HCT116 (cell line): ENCODE data around the gene GOLGA3. TPM values are rescaled to one million over a fixed set of nuclear protein-coding genes. Genes with fewer than 3 reads are reported as not detected.
A peak's percentile ranks its signal among the peaks of the same experiment; 100 is the strongest.

Source experiments
- ATAC-seq: fragments of 200-7000 bp; cut with Tn5 transposase; 2 replicates; pipeline ENCODE4 v1.9.1; 2020; ENCODE audit warnings: mild to moderate bottlenecking, moderate library complexity
- BruUV-seq: library from RNA; stranded (reverse); fragments of 400-500 nt; replicated peaks from 2 replicates; lab custom pipeline; 2021; lab: Mats Ljungman, UMichigan
- CTCF ChIA-PET: fragments of 300-600 bp; sonication (Branson Sonifier 250); formaldehyde crosslinking; loops from one replicate; lab custom pipeline; 2021; ENCODE audit warnings: antibody characterized with exemption; lab: Charles Lee
- POLR2A ChIA-PET: fragments of 300-600, 350-600 bp; sonication (Branson Sonifier 250); formaldehyde crosslinking; loops from one replicate; lab custom pipeline; 2021; ENCODE audit warnings: antibody characterized with exemption; lab: Charles Lee
- RAD21 ChIA-PET, 2 experiments: fragments of 300-600 bp; sonication (Branson Sonifier 250); formaldehyde crosslinking; loops; one replicate each; lab custom pipeline; 2023; ENCODE audit warnings: low total read pairs in 2 of 2; ENCODE audit not compliant: uncharacterized antibody in 2 of 2, unreplicated experiment in 2 of 2, low non-redundant PET in 1 of 2; lab: Charles Lee
- DNase-seq: peaks from one replicate; pipeline ENCODE4 v3.0.0-alpha.2; 2010; ENCODE audit warnings: low read depth, low spot score
- H2AFZ ChIP-seq: fragments of 200-600 bp; shearing (Covaris generic), sonication (generic); 2 replicates; pipeline ENCODE4 v1.6.1; 2017; ENCODE audit warnings: low read depth, mixed run types, mixed read lengths, antibody characterized with exemption, low read length; ENCODE audit not compliant: poor library complexity, severe bottlenecking
- H3K27ac ChIP-seq: 2 replicates; pipeline ENCODE4 v1.5.1; 2012; ENCODE audit warnings: low read depth, low read length
- H3K27me3 ChIP-seq: fragments of 200-600 bp; sonication (generic); 2 replicates; pipeline ENCODE4 v1.6.1; 2016; ENCODE audit warnings: mixed run types, low read length, mixed read lengths; ENCODE audit not compliant: insufficient read depth
- H3K36me3 ChIP-seq, 2 experiments: fragments of 200-500 bp in 1 of 2; fragments of 200-600 bp in 1 of 2; sonication (Bioruptor generic) in 1 of 2; sonication (generic) in 1 of 2; 2 replicates each; pipeline versions ENCODE4 v1.5.1 to v1.6.1; 2014 to 2016; ENCODE audit warnings: low read length in 2 of 2, inconsistent platforms in 1 of 2, mixed read lengths in 1 of 2, mixed run types in 1 of 2; ENCODE audit not compliant: insufficient read depth in 2 of 2, control insufficient read depth in 1 of 2
- H3K4me1 ChIP-seq, 2 experiments: fragments of 200-600 bp in 1 of 2; sonication (generic) in 1 of 2; 2 replicates each; pipeline versions ENCODE4 v1.5.1 to v1.6.1; 2012 to 2017; ENCODE audit warnings: low read length in 2 of 2, inconsistent platforms in 1 of 2, mild to moderate bottlenecking in 1 of 2, mixed read lengths in 1 of 2, mixed run types in 1 of 2, moderate library complexity in 1 of 2; ENCODE audit not compliant: insufficient read depth in 2 of 2, control insufficient read depth in 1 of 2
- H3K4me2 ChIP-seq: fragments of 200-600 bp; sonication (generic); 2 replicates; pipeline ENCODE4 v1.6.1; 2017; ENCODE audit warnings: mixed run types, low read length, mixed read lengths
- H3K4me3 ChIP-seq, 2 experiments: fragments of 200-600 bp in 1 of 2; sonication (generic) in 1 of 2; replicated peaks in 1 of 2; 2 replicates each; pipeline ENCODE4 v1.5.1; 2011 to 2016; ENCODE audit warnings: low read length in 2 of 2, control low read depth in 1 of 2, low read depth in 1 of 2, mild to moderate bottlenecking in 1 of 2, mixed read lengths in 1 of 2, mixed run types in 1 of 2
- H3K79me2 ChIP-seq: fragments of 200-600 bp; sonication (generic); 2 replicates; pipeline ENCODE4 v1.6.1; 2017; ENCODE audit warnings: mild to moderate bottlenecking, mixed run types, low read length, moderate library complexity, mixed read lengths; ENCODE audit not compliant: insufficient read depth
- H3K9ac ChIP-seq: fragments of 200-600 bp; sonication (generic); 2 replicates; pipeline ENCODE4 v1.6.1; 2016; ENCODE audit warnings: low read length, mixed read lengths
- H3K9me2 ChIP-seq: fragments of 200-600 bp; sonication (generic), shearing (Covaris generic); 2 replicates; pipeline ENCODE4 v1.6.1; 2017; ENCODE audit warnings: mixed run types, mild to moderate bottlenecking, moderate library complexity; ENCODE audit not compliant: insufficient read depth
- H3K9me3 ChIP-seq, 2 experiments: fragments of 200-500 bp in 1 of 2; fragments of 200-600 bp in 1 of 2; sonication (Bioruptor generic) in 1 of 2; sonication (generic) in 1 of 2; 2 replicates each; pipeline ENCODE4 v1.6.1; 2014 to 2017; ENCODE audit warnings: low read length in 2 of 2, mixed read lengths in 2 of 2, inconsistent platforms in 1 of 2, low read depth in 1 of 2, mild to moderate bottlenecking in 1 of 2, mixed run types in 1 of 2, moderate library complexity in 1 of 2; ENCODE audit not compliant: control insufficient read depth in 1 of 2, insufficient read depth in 1 of 2
- H4K20me1 ChIP-seq: fragments of 200-600 bp; sonication (generic), shearing (Covaris generic); 2 replicates; pipeline ENCODE4 v1.6.1; 2017; ENCODE audit warnings: mixed run types, mild to moderate bottlenecking, moderate library complexity; ENCODE audit not compliant: insufficient read depth
- EGR1 ChIP-seq: IDR thresholded peaks from 2 replicates; pipeline ENCODE4 v1.6.1; 2012; ENCODE audit warnings: low read depth
- ELF1 ChIP-seq: IDR thresholded peaks from 2 replicates; pipeline ENCODE4 v1.6.1; 2012; ENCODE audit warnings: low read depth, borderline replicate concordance
- EZH2phosphoT487 ChIP-seq: fragments of 200-600 bp; IDR thresholded peaks from 2 replicates; pipeline ENCODE4 v1.6.1; 2018; ENCODE audit warnings: antibody characterized with exemption, borderline replicate concordance
- RAD21 ChIP-seq: IDR thresholded peaks from 2 replicates; pipeline ENCODE4 v1.6.1; 2012; ENCODE audit warnings: low read depth, mild to moderate bottlenecking
- SP1 ChIP-seq: IDR thresholded peaks from 2 replicates; pipeline ENCODE4 v1.6.1; 2012; ENCODE audit warnings: low read depth
- SRF ChIP-seq: IDR thresholded peaks from 2 replicates; pipeline ENCODE4 v1.6.1; 2012; ENCODE audit warnings: low read depth
- TCF7L2 ChIP-seq: IDR thresholded peaks from 2 replicates; pipeline ENCODE4 v1.7.0; 2011; ENCODE audit warnings: borderline replicate concordance, inconsistent platforms; ENCODE audit not compliant: insufficient read depth, insufficient read length; ENCODE audit errors: extremely low read depth
- YY1 ChIP-seq: IDR thresholded peaks from 2 replicates; pipeline ENCODE4 v1.6.1; 2011; ENCODE audit warnings: low read length, low read depth, moderate library complexity, mild to moderate bottlenecking; ENCODE audit not compliant: insufficient replicate concordance; ENCODE audit errors: extremely low read depth
- ZFX ChIP-seq: fragments of 450-650 bp; IDR thresholded peaks from 2 replicates; pipeline ENCODE4 v1.6.1; 2017
- ZNF274 ChIP-seq: fragments of 200-500 bp; sonication (Bioruptor generic); IDR thresholded peaks from 2 replicates; pipeline ENCODE4 v1.6.1; 2014; ENCODE audit warnings: mild to moderate bottlenecking, low read depth, low read length, inconsistent platforms
- intact Hi-C: fragments of 100-400 bp; cut with micrococcal nuclease; formaldehyde crosslinking; loops from 2 replicates; pipeline ENCODE4 v1.10.0; 2022
- total RNA-seq: library from RNA; stranded (reverse); gene quantifications from one replicate; pipeline ENCODE4 v1.2.1, GENCODE V29; 2021; ENCODE audit not compliant: unreplicated experiment
- TF ChIP-seq, protein P1 (sequence below): IDR thresholded peaks from 2 replicates; pipeline ENCODE4 v1.6.1; 2012

Gene GOLGA3
- total RNA-seq, 1 experiment from 2014 or later = 35.1 TPM

DNA sequence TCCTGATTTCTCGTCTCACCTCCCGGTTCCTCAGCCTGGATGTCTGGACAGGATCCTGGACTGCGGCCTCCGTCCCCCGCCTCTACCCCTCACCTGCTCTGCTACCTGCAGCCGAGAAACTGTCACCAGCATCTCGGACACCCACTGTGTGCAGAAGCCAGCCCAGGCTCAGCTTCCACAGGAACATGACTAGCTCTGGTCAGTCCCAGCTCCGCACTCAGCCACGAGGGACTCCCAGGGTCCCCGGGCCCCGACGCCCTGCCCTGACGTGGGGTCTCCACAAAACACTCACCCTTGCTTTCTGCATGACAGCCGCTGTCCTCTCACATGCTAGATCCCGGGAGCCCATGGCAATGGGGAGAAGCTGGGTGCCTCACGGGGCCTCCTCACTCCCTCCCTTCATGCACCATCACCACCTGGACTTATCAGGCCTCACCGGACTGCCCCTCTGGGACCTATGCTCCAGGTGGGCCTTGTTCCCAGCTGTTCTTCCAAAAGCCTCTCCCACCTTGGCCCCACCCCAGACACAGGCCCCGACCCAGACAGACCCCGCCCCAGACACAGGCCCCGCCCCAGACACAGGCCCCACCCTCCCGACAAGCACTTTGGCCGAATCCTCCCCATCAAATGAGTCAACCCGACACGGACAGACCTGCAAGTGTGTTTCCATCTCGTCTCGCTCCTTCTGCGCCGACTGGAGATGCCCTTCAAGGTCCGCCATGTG is 40.1 kb downstream of the GOLGA3 start:
- no peak overlapping the region for H3K9ac ChIP-seq
- H3K79me2 ChIP-seq = no peaks in the 10 kb centered on the region
- POLR2A ChIA-PET = no interaction called here
- intact Hi-C loops = no loop called here
- H3K27ac ChIP-seq = no peak overlapping the region
- H3K9me3 ChIP-seq = no peaks in the 10 kb centered on the region
- ATAC-seq = peak; percentile 67
- BruUV-seq = no TSS peak
- RAD21 ChIA-PET = no interaction called here
- DNase-seq = no peak
- H3K4me1 ChIP-seq = no peaks in the 10 kb centered on the region
- no peaks in the 10 kb centered on the region for H3K9me2 ChIP-seq
- peaks cover 7 to 8% of the 10 kb centered on the region in 2 experiments; a peak in 3 of 4 replicates for H3K36me3 ChIP-seq
- H3K4me3 ChIP-seq = no peak overlapping the region
- H4K20me1 ChIP-seq = no peaks in the 10 kb centered on the region
- CTCF ChIA-PET = no interaction called here
- no peaks in the 10 kb centered on the region for H3K27me3 ChIP-seq
- no peak overlapping the region for H3K4me2 ChIP-seq
- TF ChIP-seq ZFX = no peak
- TF ChIP-seq, protein P1, sequence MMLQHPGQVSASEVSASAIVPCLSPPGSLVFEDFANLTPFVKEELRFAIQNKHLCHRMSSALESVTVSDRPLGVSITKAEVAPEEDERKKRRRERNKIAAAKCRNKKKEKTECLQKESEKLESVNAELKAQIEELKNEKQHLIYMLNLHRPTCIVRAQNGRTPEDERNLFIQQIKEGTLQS = no peak
- TF ChIP-seq SP1 = no peak
- no peak for TF ChIP-seq SRF
- TF ChIP-seq ELF1 = no peak
- TF ChIP-seq ZNF274 = no peak
- no peak for TF ChIP-seq TCF7L2
- no peak for TF ChIP-seq YY1
- TF ChIP-seq EZH2phosphoT487 = no peak
- TF ChIP-seq RAD21 = no peak
- TF ChIP-seq EGR1 = no peak
- H2AFZ ChIP-seq = no peak overlapping the region
